ENCODE measurements around the gene UBR2. TPM values are rescaled to one million over a fixed set of nuclear protein-coding genes. Genes with fewer than 3 reads are reported as not detected.
"Not testable (repeated sequence)": the region's sequence is repeated elsewhere in the genome, so short reads cannot be mapped to it uniquely, and the experiment has no call there.

UBR2 gene
- total RNA-seq, 1 donor = 30.7 TPM

DNA sequence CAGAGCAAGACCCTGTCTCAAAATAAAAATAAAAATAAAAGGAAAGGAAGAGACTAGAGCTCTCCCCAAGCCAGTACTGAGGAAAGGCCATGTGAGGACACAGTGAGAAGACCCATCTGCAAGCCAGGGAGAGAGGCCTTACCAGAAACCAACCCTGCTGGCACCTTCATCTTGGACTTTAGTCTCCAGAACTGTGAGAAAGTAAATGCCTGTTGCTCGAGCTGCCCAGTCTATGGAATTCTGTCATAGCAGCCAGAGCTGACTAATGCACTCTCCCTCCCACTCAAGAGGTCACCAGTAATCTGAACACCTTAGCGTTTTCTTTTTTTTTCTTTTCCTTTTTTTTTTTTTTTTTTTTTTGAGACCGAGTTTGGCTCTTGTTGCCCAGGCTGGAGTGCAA, 165.9 kb downstream of the UBR2 start:
- TF ChIP-seq, protein P1, sequence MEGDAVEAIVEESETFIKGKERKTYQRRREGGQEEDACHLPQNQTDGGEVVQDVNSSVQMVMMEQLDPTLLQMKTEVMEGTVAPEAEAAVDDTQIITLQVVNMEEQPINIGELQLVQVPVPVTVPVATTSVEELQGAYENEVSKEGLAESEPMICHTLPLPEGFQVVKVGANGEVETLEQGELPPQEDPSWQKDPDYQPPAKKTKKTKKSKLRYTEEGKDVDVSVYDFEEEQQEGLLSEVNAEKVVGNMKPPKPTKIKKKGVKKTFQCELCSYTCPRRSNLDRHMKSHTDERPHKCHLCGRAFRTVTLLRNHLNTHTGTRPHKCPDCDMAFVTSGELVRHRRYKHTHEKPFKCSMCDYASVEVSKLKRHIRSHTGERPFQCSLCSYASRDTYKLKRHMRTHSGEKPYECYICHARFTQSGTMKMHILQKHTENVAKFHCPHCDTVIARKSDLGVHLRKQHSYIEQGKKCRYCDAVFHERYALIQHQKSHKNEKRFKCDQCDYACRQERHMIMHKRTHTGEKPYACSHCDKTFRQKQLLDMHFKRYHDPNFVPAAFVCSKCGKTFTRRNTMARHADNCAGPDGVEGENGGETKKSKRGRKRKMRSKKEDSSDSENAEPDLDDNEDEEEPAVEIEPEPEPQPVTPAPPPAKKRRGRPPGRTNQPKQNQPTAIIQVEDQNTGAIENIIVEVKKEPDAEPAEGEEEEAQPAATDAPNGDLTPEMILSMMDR (IDR thresholded peaks at IDR 0.05; ENCODE audit: insufficient read depth, low read depth, low read length) = no peak
- no peak for DNase-seq (ENCODE audit: low read depth)
- no peak overlapping the region for H3K4me3 ChIP-seq (ENCODE audit: low read depth, low read length)

DNA sequence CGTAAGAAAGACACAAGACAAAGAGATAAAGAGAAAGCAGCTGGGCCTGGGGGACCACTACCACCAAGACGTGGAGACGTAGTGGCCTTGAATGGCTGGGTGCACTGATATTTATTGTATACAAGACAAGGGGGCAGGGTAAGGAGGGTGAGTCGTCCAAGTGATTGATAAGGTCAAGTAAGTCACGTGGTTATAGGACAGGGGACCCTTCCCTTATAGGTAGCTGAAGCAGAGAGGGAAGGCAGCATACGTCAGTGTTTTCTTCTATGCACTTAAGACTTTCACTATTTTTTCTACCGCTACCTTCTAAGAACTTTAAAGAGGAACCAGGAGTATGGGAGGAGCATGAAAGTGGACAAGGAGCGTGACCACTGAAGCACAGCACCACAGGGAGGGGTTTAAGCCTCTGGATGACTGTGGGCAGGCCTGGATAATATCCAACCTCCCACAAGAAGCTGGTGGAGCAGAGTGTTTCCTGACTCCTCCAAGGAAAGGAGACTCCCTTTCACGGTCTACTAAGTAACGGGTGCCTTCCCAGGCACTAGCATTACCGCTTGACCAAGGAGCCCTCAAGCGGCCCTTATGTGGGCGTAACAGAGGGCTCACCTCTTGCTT, 170.1 kb downstream of the UBR2 start:
- DNase-seq (ENCODE audit: low read depth) = peak; percentile 54

DNA sequence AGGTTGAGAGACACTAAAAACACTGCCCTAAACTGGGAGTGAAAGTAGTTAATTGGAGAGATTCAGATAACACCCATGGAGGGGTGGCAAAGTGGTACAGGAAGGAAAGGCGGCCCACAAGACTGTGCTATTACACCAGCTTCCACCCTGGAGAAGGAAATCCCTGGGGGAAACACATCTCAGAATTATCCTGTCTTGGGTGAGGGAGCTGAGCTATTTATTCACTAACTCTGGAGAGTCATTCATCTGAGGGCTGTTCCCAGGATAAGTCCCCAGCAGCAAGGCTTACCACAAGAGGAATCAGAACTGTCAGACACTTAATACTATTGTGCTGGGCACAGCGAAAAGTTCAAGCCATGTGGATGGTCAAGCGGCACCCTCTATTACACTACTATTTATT, 172.1 kb downstream of the UBR2 start:
- DNase-seq (ENCODE audit: low read depth) = no peak
- TF ChIP-seq, protein P1 (IDR thresholded peaks at IDR 0.05; ENCODE audit: insufficient read depth, low read depth, low read length) = no peak

More for the DNA sequence above, 170.1 kb downstream of the UBR2 start:
- H3K4me3 ChIP-seq (ENCODE audit: low read depth, low read length) = not testable (repeated sequence)

DNA sequence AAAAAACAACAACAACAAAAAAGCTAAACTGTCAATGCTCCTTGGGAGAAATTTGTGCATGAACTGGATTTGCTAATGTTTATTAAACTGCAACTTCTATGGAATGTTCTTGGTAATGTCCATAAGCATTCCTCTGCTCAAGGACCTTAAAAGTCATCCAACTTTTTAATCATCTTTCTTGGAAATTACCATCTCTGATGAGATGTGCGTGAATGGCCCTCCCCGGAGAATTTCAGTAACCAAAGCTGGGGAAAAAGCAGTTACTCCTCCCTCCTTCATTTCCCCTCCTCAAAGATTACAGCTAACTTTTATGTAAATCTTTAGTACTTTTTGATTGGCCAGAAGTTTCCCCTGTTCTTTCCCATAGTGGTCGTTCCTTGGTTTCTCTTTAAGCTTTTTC, 176.9 kb downstream of the UBR2 start:
- DNase-seq (ENCODE audit: low read depth) = peak; percentile 45
- no peak overlapping the region for H3K4me3 ChIP-seq (ENCODE audit: low read depth, low read length)

More for the DNA sequence above, 172.1 kb downstream of the UBR2 start:
- no peak overlapping the region for H3K4me3 ChIP-seq (ENCODE audit: low read depth, low read length)

DNA sequence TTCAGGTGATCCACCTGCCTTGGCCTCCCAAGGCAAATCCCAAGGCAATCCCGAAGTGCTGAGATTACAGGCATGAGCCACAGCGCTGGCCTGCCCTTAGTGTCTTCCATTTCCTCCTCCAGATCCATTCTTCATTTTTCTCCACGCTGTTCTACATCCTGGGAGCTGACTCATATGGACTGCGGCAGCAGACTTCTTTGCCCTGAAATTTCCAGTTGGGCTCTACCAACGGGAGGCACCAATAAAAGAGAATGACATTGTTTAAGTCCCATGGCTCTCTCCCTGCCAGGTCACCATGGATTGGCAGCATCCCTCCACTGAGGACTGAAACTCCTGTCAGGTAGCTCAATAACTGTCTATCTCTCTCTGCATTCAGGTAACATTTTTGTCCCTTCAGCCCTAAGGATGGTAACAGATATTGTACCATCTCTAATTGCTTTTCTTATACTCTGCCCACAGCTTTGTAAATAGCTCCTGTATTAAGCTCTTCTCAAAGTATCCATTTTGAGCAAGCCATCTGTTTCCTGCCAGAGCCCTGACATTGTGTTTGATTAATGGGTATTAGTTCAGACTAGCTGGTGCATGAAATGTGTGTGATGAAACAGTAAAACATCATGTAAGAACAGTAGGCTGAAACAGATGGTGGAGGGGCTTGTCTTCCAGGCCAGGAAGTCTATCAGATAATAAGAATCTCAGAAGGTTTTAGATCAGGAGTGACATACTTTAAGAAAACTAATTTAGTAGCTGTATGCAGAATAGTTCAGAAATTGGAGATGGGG, 178.5 kb downstream of the UBR2 start:
- H3K4me3 ChIP-seq (ENCODE audit: low read depth, low read length) = no peak overlapping the region

More for the DNA sequence above, 176.9 kb downstream of the UBR2 start:
- TF ChIP-seq, protein P1 (IDR thresholded peaks at IDR 0.05; ENCODE audit: insufficient read depth, low read depth, low read length) = no peak

More for the DNA sequence above, 178.5 kb downstream of the UBR2 start:
- TF ChIP-seq, protein P1 (IDR thresholded peaks at IDR 0.05; ENCODE audit: insufficient read depth, low read depth, low read length) = no peak
- peak; percentile 80 for DNase-seq (ENCODE audit: low read depth)

Small RNAs within 50 kb of the gene (small RNA-seq; reads per million reads assigned to genes)
- not detected for gene RNU6-890P

Other genes starting within 250 kb of the UBR2 start
- gene TRERF1, start 112.1 kb upstream of the UBR2 start, total RNA-seq = 6.4 and 6.5 TPM in 2 replicates
- 2.6 and 5.2 TPM in 2 replicates for gene PRPH2, start 158.6 kb downstream of the UBR2 start, total RNA-seq
- 38.7 and 42.3 TPM in 2 replicates for gene TBCC, start 182.1 kb downstream of the UBR2 start, total RNA-seq
- gene BICRAL, start 218.0 kb downstream of the UBR2 start, total RNA-seq = 4.5 and 5.6 TPM in 2 replicates